NCI-H128 (cell line): ENCODE data around the gene MSI2.

Source experiments
- DNase-seq: peaks from one replicate; lab custom pipeline; 2025; ENCODE audit not compliant: unreplicated experiment; lab: John Stamatoyannopoulos, UW

The MSI2 gene

DNA sequence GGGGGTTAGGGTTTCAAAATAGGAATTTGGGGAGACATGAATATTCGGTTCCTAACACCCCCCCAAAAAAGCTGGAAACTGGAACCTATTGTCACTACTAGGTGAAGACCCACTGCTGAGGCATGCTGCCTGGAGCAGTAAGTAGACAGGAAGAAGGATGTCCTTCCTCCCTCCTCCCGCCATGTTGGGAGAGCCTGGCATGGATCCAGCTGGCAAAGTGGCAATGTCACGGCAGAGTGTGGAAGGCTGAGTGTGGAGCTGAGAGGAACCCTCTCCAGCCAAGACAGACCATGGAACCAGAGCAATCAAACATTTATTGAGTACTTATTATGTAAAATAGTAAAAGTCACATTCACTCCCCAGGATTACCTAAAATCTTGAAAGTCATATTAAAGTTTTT lies 439.7 kb downstream of the MSI2 start:
- DNase-seq: no peak

DNA sequence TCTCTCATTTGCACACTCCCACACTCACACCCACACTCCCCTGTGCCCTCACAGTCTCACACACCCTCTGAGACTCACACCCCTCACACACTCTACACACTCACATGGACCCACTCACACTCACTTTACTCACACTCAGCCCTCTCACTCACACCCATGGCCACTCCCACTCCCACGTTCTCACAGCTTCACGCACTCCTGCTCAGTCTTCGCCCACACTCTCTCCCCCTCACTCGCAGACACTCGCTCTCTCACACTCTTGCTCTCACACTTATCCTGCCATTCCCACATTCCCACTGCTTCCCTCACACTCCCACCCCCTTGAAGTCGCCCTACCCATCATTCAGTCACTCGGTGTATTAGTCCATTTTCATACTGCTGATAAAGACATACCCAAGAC lies 440.9 kb downstream of the MSI2 start:
- DNase-seq: no peak

DNA sequence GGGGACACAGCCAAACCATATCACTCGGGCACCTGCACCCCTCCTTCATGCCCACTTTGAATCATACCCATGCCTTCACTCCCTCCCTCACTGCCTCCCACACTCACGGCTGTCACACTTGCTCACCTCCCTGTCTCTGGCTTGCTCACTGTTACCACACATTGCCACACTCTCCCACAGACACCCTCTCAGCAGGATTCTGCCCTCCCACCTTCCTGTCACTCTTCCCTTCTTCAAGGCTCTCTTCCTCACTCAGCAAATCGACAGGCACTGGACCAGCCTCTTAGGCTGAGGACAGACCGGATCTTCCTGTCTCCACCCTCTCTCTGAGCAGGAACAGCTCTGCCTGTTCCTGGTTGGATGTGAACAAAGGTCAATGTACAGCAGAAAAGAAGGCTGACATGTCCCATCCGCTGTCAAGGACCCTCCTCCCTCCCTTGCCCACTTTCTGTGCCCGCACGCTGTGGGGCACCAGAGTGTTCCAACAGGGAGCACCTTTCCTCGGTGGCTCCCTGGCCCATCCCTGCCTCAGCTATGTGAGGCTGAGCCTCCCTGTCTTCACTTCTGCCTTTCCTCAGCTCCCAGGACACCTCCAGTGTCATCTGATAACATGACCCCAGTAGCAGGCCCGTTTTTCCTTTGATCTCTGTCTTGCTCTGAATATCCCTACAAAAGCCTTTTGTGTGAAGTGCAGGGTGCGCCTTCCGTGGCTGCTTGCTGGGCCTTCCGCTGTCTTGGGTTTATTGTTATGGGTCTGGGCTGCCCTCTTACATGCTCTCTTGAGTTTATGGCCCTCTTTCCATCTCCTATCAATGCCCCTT lies 441.8 kb downstream of the MSI2 start:
- DNase-seq: no peak

DNA sequence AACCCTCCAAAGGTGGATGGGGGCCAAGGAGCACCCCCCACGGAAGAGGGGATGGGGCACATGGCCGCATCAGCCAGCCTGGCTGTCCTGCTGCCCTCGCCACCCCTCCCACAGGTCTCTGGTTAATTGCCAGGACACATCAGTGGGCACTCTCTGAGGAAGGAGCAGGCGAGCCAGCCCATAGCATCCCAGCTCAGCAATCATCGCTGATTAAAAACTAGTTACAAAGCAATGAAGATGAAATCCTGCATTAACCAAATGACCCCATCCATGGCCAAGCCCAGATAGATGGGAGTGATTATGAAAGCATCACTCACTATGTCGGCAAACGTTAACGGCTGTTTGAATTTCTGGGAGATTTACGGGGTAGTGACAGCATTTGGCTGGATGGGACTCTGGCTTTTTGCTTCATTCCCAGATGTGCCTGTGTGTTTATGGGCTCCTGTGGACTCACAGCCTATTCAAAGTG lies 443.5 kb downstream of the MSI2 start:
- DNase-seq: no peak

DNA sequence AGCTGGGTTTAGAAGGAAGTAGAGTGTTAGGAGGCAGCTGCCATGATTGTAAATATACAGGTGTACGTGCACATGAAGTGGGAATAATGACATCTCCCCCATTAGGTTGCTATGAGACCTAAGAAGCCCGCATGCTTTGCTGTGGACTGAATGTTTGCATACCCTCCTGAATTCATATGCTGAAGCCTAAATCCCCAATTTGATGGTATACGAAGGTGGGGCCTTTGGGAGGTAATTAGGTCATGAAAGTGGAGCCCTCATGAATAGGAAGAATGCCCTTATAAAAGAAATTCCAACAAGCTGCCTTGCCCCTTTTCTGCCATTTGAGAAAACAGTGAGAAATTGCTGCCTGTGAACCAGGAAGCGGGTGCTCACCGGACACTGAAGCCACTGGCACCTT lies 444.8 kb downstream of the MSI2 start:
- DNase-seq: no peak

DNA sequence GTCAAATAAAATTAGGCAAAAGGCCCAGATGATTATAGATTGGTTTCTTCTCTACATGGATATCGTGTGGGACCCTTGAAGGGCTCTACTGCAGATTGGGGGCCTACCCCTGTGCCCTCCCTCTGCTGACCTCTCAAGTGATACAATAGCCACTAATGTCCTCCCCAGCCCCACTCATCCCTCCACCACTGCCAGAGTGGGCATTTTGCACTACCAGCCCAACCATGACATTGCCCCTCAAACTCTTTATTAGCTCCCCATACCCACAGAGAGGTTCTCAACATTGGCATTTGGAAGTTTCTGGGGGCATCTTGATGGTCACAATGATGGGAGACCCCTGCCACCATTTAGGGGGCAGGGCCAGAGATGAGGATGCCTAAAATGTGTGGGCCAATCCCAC lies 446.9 kb downstream of the MSI2 start:
- DNase-seq: no peak

DNA sequence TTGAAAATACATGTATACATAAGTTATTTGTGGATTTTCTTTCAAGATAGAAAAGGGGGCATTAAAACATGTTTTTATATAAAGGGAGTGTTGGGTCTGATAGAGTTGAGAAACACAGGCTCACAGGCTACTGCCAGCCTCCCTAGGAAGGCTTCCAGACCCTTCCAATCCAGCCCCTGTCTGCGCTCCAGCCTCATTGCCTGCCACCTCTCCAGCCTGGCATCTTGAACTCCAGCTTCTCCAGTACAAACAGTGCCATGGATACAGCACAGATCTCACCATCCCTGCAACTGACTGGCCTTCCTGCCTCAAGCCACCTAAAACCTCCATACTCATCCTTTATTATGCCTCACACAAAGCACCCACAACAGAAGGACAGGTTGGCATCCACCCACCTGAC lies 448.1 kb downstream of the MSI2 start:
- DNase-seq: no peak

DNA sequence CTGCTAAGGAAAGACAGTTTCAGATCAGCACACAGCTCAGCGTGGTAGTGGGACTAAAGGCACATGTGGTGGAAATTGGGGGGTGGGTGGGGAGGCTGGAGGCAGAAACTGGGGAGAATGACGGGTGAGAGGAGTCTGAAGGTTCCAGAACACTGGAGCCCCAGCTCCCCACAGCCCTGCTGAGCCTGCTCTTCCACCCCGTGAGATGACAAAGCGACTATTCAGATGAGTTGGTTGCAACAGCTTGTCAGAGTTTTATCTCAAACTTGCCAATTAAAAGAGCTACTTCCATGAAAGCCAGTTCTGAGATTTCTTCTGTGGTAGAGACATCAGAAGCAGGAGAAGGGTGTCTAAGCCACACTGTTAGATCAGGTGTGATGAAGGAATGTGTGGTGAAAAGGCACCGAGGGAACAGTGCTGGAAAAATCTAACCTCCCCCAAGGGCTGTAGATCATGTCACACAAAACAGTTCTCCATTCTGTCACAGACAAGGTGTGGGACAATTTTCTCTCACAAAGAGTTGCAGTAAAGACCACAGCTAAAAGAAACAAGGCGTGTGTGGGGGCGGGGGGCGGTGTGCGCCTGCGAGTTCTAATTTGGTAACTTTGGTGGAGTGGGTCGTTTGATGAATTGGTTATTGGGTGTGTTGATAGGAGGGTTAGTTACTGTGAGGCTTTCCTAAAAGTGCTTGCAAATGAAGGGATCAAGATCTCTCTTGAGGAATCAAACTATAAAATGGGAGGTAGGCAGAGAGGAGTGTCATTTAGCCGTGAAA lies 449.8 kb downstream of the MSI2 start:
- no peak for DNase-seq

DNA sequence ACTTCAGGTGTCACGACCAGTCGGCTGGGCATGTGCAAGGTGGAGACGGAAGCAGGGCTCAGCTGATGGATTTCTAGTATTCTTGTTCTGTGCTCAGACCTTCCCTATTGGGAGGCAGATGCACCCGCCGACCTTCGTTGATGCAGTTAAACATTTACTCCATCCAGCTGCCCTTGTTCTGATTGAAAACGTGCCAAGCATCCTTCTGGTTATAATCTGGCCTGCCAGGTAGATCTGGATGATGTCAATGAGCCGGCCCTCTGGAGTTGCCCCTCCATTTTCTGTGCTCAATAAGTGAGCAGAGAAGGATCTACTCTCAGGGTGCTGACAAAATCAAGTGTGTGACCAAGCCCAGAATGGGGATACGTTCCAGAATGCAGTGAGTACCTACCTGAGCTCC lies 450.4 kb downstream of the MSI2 start:
- DNase-seq: no peak

DNA sequence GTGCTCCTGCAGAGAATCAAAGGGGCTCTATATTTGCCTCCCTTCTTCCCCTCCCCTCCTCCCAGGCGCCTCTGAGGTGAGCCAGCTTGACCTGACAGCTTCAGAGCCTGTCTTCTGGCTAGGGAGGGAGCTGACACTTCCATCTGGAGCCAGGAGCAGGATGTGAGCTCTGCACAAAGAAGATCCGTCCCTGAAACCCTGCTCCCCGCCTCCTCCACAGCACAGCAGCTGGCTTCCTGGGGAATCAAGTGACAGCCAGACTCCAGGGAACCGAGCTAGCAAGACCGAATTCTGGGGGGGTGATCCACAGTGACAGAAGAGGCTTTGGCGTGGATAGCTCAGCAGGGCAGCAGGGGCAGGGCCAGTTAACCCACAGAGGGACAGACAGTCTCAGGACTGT lies 451.6 kb downstream of the MSI2 start:
- no peak for DNase-seq

DNA sequence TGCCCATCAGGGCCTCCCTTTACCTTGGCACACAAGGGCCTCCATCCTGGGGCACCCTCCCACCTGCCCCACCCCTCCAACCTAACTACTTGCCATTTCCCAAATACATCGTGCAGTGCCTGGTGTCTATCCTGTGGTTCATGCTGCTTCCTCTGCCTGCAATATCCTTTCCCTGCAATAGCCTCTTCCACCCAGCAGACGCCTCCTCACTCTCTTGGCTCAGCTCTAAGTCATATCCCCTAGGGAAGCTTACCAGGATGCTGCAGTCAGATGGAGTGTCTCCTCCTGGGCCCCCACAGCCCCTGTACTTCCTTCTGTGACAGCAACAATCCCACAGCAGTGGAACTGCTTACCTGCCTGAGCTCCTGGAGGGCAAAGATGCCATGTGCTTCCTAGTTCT lies 452.1 kb downstream of the MSI2 start:
- DNase-seq: no peak

DNA sequence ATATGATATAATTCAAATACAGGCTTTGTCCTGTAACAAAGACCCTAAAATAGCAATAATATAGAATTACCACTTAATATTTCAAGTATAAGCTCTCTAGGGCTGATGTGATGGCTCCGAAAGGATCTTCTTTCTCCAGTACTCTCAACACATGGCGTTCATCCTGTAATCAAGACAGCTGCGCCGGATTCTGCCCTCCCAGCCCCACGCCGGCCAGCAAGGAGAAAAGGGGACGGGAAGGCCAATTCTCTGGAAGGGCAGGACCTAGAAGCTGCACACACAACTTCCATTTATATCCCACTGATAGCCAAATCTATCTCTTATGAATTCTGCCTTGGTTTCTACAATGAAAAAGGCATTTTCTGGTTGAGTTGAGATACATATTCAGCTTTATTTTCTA lies 456.8 kb downstream of the MSI2 start:
- DNase-seq: no peak

DNA sequence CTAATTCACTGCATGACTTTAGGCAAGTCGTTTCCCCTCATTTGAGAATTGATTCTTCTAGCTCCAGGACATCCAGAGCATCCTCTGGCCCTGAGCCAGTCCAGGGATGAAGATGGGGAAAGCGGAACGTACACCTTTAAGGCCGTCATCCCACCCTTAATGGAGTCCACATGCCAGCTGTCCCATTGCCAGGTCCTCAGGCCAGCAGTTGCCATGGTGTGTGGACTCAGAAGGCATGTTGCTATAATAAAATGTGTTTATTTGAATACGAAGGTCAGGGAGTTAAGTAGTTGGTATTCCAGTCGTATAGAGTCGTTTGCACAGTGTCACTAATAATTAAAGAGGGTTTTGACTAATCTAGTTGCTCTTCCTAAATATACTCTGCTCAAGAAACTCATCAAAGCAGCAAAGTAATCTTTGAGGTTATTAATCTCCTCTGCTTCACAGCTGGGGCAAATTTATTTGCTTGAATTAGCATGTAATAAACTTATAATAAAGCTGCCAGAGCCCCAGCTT lies 458.4 kb downstream of the MSI2 start:
- DNase-seq: no peak

DNA sequence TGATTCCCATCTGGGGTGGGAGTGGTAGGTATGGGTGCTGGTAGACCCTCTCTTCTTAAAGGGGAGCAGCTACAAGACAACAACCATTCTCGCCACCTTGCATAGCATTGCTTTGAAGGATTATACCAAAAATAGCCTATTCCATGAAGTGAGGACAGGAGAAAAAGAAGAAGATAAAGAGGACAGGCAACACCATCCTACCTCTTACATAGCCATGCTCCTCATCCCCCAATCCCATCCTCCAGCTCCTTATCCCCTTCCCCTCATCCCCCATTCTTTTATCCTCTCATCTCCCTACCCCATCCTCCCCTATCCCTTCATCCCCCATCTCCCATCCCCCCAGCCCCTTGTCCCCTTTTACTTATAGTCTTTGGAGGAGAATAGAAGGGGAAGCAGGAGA lies 459.7 kb downstream of the MSI2 start:
- no peak for DNase-seq

DNA sequence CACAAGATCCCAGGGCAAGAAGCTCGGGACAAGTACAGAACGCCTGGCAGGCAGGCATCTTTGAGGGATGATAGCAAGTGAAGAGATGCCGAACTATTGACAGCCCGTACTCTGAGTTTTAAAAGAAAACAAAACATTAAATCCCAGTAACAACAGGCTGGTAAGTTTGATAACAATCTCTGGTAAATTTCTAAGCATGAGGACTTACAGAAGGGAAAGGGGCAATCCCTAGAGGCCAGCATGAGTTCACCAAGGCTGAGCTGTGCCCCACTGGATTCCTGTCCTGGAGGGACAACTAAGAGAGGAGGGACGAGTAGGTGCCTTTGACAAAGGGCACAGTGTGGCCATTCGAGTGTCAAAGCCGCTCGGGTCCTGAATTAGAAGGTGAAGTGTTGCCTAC lies 462.6 kb downstream of the MSI2 start:
- DNase-seq: no peak

DNA sequence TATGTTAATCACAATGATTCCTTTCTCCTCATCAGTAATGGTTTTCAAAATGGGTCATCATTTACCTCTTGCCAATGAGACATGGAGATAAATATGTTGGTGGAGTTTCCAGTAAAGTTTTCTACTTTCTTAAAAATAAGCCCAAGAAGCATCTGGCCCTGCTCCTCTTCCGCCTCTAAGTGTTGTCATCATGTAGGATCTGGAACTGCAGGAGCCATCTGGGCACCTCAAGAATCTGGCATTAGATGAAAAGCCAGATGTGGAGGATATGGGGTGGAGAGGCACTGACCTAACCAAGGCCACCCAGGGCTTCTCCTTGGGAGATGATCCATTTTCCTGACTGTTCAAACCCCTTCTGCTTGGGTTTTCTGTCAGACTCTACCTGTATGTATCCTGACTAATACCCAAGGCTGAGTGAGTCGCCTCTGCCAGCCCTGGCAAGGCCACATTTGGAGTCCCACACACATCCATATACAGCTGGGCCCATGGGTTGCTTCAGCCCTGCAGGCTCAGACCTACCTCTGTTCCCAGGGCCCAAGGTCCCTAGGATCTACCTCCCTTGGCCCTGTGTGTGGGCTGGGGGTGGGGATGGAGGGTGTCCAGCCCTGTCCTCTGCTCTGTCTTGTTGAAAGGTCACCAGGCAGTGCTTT lies 464.2 kb downstream of the MSI2 start:
- DNase-seq: no peak

DNA sequence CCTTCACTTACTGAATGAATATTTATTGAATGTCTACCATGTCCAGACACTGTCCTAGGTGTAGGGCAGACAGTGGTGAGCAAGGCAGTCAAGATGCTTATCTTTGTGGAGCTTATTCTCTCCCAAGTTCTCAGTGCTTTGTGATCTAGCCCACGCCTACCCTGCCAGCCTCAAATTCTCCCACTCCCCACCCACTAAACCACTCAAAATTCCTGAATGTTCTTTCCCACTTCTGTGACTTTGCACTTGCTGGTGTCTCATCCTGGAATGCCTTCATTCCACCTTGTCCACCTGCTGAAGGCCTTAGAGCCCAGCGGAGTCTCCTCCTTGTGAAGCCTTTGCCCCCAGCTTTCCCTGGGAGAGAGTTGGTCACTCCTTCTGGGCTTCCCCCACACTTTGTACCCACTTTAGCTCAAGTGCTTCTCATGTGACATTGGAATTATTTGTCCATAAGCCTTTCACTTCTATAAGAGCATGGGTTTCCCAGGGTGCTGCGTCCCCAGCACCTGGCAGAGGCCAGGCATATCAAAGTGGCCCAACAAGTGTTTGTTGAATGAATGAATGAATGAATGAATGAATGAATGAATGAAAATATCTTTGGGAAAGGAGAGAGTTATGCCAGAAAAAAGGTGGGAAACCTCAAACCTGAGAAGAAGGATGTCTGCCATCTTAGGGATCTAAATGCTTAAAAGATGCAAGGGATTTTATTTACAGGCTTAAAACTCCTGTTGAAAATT lies 465.8 kb downstream of the MSI2 start:
- DNase-seq: no peak

DNA sequence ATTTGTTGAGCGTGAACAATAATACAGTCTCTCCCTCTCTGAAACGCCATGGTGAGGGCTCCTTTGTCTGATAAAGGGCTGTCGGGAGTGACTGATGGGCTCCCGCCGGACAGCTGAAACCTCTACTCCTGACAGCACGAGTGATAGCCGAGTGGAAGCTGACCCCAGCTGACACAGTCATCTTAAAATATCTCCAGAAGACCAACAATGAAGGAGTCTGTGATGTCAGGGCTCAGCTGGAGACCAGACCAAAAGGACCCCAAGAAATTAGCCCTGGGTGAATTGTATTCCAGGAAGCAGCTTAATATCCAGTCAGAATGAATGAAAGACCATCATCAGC lies 466.4 kb downstream of the MSI2 start:
- no peak for DNase-seq

DNA sequence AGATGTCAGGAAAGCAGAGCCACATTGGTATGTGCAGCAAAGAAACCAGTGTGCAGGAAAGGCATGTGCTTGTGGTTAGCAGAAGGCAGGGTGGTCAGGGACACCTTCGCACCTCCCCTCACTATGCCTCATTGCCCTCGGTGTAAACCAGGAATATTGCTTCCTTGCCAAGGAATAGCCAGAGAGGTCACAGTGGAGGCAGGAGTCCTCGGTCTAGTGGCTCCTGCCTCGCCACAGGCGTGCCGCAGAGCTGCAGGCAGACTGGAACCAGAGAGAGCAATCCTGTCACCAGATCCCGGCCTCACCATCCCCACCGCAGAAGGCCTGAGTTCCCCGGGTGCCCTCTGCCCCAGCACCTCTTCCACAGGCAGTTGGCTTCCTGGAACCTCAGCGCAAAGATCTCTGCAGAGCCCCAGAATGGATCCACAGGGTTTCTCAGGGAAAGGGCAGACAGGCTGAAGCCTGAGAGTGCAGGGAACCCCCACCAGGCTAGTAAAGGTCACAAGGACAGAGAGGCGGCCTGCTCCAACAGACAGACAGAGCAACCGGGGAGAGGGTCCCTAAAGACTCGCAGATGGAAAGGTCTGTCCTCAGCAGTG lies 467.2 kb downstream of the MSI2 start:
- no peak for DNase-seq

DNA sequence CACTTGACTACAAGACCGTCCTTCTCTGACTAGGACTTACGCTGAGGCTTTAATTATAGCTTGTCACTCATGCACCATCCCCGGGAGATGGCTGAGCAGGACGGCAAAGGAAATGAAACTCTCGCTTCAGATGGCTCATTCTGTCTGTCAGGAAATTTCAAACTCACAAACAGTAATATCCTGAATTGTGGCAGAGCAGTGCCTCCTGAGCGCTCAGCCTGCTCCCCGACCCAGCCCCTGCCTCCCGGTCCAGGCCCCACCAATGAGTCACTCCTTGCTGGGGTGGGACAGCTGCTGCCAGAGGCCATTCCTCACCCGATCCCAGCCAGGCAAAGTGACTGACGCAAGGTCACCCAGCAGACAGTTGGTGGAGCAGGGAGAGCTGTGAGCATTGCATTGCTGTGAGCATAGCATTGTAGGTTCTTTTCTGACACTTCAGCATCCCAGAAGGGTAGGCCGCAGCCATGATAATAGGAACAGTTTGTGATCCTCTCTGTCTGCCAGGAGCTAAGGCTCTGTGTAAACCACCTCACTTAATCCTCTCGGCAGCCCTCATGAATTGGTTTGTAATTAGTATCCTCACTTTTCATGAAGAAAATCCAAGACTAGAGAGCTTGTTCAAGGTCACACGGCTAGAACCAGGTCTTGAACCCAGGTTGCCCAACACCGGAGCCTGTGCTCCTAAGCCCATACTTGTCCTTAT lies 467.9 kb downstream of the MSI2 start:
- DNase-seq: no peak
